Ammon's horn (tissue), 1 donor: Measurements from ENCODE around the gene SF3B4.
A peak's percentile ranks its signal among the peaks of the same experiment; 100 is the strongest.
"Not testable (repeated sequence)": the region's sequence is repeated elsewhere in the genome, so short reads cannot be mapped to it uniquely, and the experiment has no call there.

Experiments
- DNase-seq: peaks from one replicate; pipeline ENCODE4 v3.0.0-alpha.2; 2016; ENCODE audit warnings: low spot score

Gene SF3B4

GRCh38 chr1:149887456-149888246, 40.0 kb downstream of the SF3B4 start:
- DNase-seq: peak; percentile 98

DNA sequence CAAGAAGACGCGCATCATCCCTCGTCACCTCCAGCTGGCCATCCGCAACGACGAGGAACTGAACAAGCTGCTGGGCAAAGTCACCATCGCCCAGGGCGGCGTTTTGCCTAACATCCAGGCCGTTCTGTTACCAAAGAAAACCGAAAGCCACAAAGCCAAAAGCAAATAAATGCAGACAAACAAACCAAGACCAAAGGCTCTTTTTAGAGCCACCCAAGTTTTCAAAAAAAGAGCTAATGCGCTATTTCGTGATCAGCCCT, 40.5 kb downstream of the SF3B4 start:
- not testable (repeated sequence) for DNase-seq

GRCh38 chr1:149886396-149887195, 41.0 kb downstream of the SF3B4 start:
- peak; percentile 99 for DNase-seq

DNA sequence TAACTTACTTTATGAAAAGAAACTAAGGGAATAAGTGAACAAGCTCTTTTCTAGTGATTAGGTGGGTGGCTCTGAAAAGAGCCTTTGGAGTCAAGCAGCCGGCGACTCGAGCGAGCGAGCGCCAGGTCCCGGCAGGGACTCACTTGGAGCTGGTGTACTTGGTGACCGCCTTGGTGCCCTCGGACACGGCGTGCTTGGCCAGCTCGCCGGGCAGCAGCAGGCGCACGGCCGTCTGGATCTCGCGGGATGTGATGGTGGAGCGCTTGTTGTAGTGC, 41.5 kb downstream of the SF3B4 start:
- not testable (repeated sequence) for DNase-seq

DNA sequence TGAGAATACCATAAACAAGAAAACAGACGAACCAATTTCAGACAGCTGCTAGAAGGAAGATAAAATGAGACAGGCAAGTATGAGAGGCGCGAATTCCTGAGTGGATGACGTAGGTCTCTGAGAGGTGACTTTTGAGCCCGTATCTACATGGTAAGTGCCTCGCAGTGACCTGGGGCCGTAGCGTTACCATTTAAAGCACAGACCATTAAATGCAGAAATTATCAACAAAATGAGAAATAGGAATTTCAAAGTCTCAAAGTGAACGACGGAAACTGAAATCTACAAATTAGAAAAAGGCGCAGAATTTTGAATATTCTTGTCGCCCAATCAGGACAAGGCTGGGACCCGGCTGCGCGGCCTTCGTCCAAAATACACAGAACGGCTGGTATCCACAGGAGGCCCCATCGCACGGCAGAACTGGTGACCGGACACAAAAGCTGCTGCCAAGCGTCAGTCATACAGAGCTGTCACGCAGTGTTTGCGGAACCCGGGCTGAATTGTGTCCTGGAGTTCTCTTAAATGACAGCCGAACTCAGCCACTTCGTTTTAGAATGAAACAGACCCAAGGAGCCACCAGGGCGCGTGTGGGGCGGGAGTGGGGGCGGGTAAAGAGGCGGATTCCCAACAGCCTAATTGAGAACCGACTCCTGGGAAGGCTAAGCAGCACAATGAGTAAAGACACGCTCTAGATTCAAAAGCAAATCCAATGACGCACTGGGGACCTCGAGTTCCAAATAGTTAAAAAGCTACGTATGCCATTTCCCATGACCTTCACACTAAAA, 42.1 kb downstream of the SF3B4 start:
- peak; percentile 86 for DNase-seq

- DNase-seq: no peak
These were observed 42.9 kb downstream of the SF3B4 start for GRCh38 chr1:149884433-149885338.

- no peak for DNase-seq
These were observed 43.9 kb downstream of the SF3B4 start for GRCh38 chr1:149883598-149884247.

GRCh38 chr1:149881876-149882275, 45.7 kb downstream of the SF3B4 start:
- no peak for DNase-seq

- no peak for DNase-seq
These were observed 48.0 kb downstream of the SF3B4 start for GRCh38 chr1:149879556-149879955.

DNA sequence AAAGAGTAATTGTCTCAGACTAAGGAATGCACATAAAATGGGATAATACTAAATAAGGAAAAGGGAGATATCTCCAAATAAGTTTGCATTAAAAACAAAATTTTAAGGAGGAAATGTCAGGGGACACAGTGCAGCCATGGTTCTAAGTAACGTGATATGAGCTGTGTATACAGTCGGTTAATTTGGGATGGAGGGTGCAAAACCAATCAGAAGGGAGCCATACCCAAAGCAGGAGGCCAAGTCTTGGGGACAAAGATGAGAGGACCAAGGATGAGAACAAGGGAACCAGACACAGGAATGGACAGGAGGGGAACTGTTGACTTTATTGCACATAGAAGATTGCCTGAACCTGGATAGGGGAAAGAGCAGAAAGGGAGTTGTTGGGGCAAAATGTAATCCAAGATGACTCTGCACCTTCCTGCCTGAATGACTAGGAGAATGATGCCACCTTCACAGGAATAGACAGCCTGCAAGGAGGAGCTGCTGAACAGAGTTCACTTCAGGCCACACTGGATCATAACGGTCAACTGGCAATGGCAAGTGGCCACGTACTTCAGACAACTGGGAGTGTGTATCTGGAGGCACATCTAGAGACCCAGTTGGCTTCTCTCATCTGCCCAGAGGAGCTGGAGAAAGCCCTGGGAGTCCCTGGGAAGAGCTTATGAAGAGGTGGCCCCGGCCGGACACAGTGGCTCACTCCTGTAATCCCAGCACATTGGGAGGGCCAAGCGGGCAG, 50.2 kb downstream of the SF3B4 start:
- no peak for DNase-seq
